DND-41 (cell line): ENCODE measurements around the gene SLC30A1.

ENCODE experiments used
- CTCF ChIP-seq: IDR thresholded peaks from 2 replicates; pipeline ENCODE4 v1.5.1; 2012; ENCODE audit warnings: borderline replicate concordance, low read length, moderate library complexity, mild to moderate bottlenecking; ENCODE audit not compliant: poor library complexity, severe bottlenecking; ENCODE audit errors: extremely low read depth
- EZH2 ChIP-seq: IDR thresholded peaks from 3 replicates; pipeline ENCODE4 v1.6.1; 2012; ENCODE audit warnings: borderline replicate concordance, low read depth, mild to moderate bottlenecking, moderate library complexity, low read length, inconsistent platforms; ENCODE audit not compliant: severe bottlenecking

GRCh38 chr1:211587123-211587522 lies 8.2 kb upstream of the SLC30A1 start:
- no peak for TF ChIP-seq CTCF
- TF ChIP-seq EZH2: no peak
